HCT116 (cell line): Measurements from ENCODE around the gene CAP2.

Experiments used
- CTCF ChIP-seq, 3 experiments: fragments of 200-600 bp in 1 of 3; sonication (generic) in 1 of 3; IDR thresholded peaks in 2 of 3; conservative IDR thresholded peaks in 1 of 3; 2 replicates each; pipeline ENCODE4 v1.5.1; 2012 to 2017; ENCODE audit warnings: low read depth in 2 of 3, low read length in 2 of 3, antibody characterized with exemption in 1 of 3, borderline replicate concordance in 1 of 3, control low read depth in 1 of 3, mild to moderate bottlenecking in 1 of 3, mixed read lengths in 1 of 3, mixed run types in 1 of 3, moderate library complexity in 1 of 3; ENCODE audit not compliant: insufficient read depth in 1 of 3
- ELF1 ChIP-seq: IDR thresholded peaks from 2 replicates; pipeline ENCODE4 v1.6.1; 2012; ENCODE audit warnings: low read depth, borderline replicate concordance

GRCh38 chr6:17361013-17361412, 32.4 kb upstream of the CAP2 start:
- TF ChIP-seq ELF1 (no peak), CTCF (IDR thresholded peaks at IDR 0.05 in 2 of 3, conservative IDR thresholded peaks at IDR 0.05 in 1 of 3; ENCODE audit: borderline replicate concordance in 1 of 3, insufficient read depth in 1 of 3, low read depth in 2 of 3, low read length in 2 of 3) (no peak)
